Heart right ventricle (tissue), 16 donors: ENCODE data around the gene OLR1. TPM values are rescaled to one million over a fixed set of nuclear protein-coding genes. Genes with fewer than 3 reads are reported as not detected.
"Not testable (repeated sequence)": the region's sequence is repeated elsewhere in the genome, so short reads cannot be mapped to it uniquely, and the experiment has no call there.

ENCODE experiments used
- ATAC-seq, 8 donors: fragments of 200-7000 bp; cut with Tn5 transposase; one replicate each; pipeline ENCODE4 v1.9.1; 2020; ENCODE audit warnings: mild to moderate bottlenecking in 8 of 8, moderate library complexity in 8 of 8, moderate number of reproducible peaks in 1 of 8
- DNase-seq, 2 donors: peaks; one replicate each; pipeline ENCODE4 v3.0.0-alpha.2; 2020
- H3K27ac ChIP-seq, 10 donors: fragments of 200-600 bp; sonication (generic) in 2 of 10; one replicate each; pipeline versions ENCODE4 v1.5.0 to v1.8.0; 2020 to 2022; ENCODE audit warnings: mild to moderate bottlenecking in 3 of 10
- H3K27me3 ChIP-seq, 7 donors: fragments of 200-600 bp; one replicate each; pipeline ENCODE4 v1.8.0; 2021 to 2022; ENCODE audit warnings: mild to moderate bottlenecking in 2 of 7
- H3K36me3 ChIP-seq, 9 donors: fragments of 200-600 bp; sonication (generic) in 1 of 9; one replicate each; pipeline versions ENCODE4 v1.5.0 to v1.8.0; 2020 to 2022; ENCODE audit warnings: mild to moderate bottlenecking in 2 of 9
- H3K4me1 ChIP-seq, 9 donors: fragments of 200-600 bp; sonication (generic) in 1 of 9; one replicate each; pipeline versions ENCODE4 v1.5.0 to v1.8.0; 2020 to 2022; ENCODE audit warnings: mild to moderate bottlenecking in 4 of 9
- H3K4me3 ChIP-seq, 10 donors: fragments of 200-600 bp; sonication (generic) in 2 of 10; one replicate each; pipeline versions ENCODE4 v1.5.0 to v1.8.0; 2020 to 2022; ENCODE audit warnings: mild to moderate bottlenecking in 7 of 10, moderate library complexity in 2 of 10
- H3K9me3 ChIP-seq, 11 donors: fragments of 200-600 bp in 10 of 11; sonication (generic) in 2 of 11; one replicate each; pipeline versions ENCODE4 v1.5.0 to v1.8.0; 2013 to 2022; ENCODE audit warnings: mild to moderate bottlenecking in 2 of 11, control low read depth in 1 of 11, moderate library complexity in 1 of 11
- CTCF ChIP-seq, 9 donors: fragments of 200-600 bp; sonication (generic) in 2 of 9; IDR thresholded peaks; one replicate each; pipeline versions ENCODE4 v1.5.0 to v1.8.0; 2021 to 2022; ENCODE audit warnings: antibody characterized with exemption in 9 of 9, mild to moderate bottlenecking in 5 of 9, moderate library complexity in 1 of 9
- WGBS, 2 donors: extraction: QIAGEN DNeasy Blood & Tissue Kit; methylation state at CpG; one replicate each; pipeline ENCODE4 v1.1.7; 2013; ENCODE audit warnings: inconsistent platforms in 1 of 2; 5-methylcytosine and 5-hydroxymethylcytosine counted together
- intact Hi-C, 10 donors: fragments of 100-400 bp; cut with DNase I; formaldehyde crosslinking; loops; one replicate each; pipeline versions ENCODE4 v1.11.1 to v1.14.2; 2022
- long read RNA-seq, 3 donors: library from polyadenylated mRNA; unstranded; transcript quantifications; one replicate each; pipeline ENCODE4 v2.0.0, GENCODE V29; 2020 to 2021
- polyA plus RNA-seq, 2 donors: library from polyadenylated mRNA; stranded (reverse); fragments of 200-250 nt; gene quantifications; one replicate each; pipeline ENCODE4 v1.2.3, GENCODE V29; 2013
- total RNA-seq, 10 donors: library from RNA; stranded (reverse); fragmentation: NEBNext Ultra II Directional in 3 of 10; extraction: Animal tissue kit (Norgen Biotek cat#: 25700) in 3 of 10; gene quantifications; one replicate each; pipeline versions ENCODE4 v1.2.1 to v1.2.4, GENCODE V29; 2021 to 2023
- donor health status: Arrhythmogenic right ventricular cardiomyopathy.
- donor health status: ischemic (EF 13 %, LVEDD 7.1; RV severe dilation, severe dysfunction).
- donor health status: healthy with polysubstance abuse.
- donor health status: DM: no; HTN: yes; CAD: no.
- donor health status: DM: no; HTN: no; CAD: no.
- donor health status: ischemic (EF 25% LVEDD 6.9; RV normal size, moderate dysfunction).
- donor health status: ischemic (EF 25% LVEDD 5.7; RV mildly dilated, moderate dysfunction).
- donor health status: healthy.
- donor health status: DM: yes; HTN: yes; CAD: no.
- donor health status: Ischemic cardiomyopathy.
- donor health status: ischemic (EF 35%, LVEDD 5.7; RV mildly dilated, moderate dysfunction).
- donor health status: nonischemic (EF 11% LVEDD 7.7; RV severe dilation, severe dysfunction).
- donor health status: DM: yes; HTN: yes; CAD: no.
- donor health status: PGD.
- donor health status: ischemic (EF 29% LVEDD 5.4; RV normal size, mild dysfunction).
- donor health status: nonischemic (EF 23%, LVEDD 6.1; RV moderate dilation, normal function).

Gene OLR1
- total RNA-seq = 1 to 10 TPM in 2 of 10 donors, under 1 TPM in 7, not detected in 1; 0.26 to 2.2 (median 0.49) TPM
- polyA plus RNA-seq = under 1 TPM in 1 of 2 donors, not detected in 1; 0.07 TPM
- long read RNA-seq, donor 1 = 0 reads
- long read RNA-seq, donor 2 = 0 reads
- long read RNA-seq, donor 3 = 0 reads

- H3K27me3 ChIP-seq = peaks cover 0 to 10% (median 0%) of the 10 kb centered on the region in 7 donors
- DNase-seq = no peak
- H3K36me3 ChIP-seq = no peaks in the 10 kb centered on the region
- no peak within 1 kb of the TSS for H3K4me3 ChIP-seq
- no peaks in the 10 kb centered on the region for H3K9me3 ChIP-seq
- peaks cover 0 to 23% (median 0%) of the 10 kb centered on the region in 9 donors for H3K4me1 ChIP-seq
- intact Hi-C loops = no loop called here
- ATAC-seq = no peak
- H3K27ac ChIP-seq = no peak within 1 kb of the TSS
- TF ChIP-seq CTCF (IDR thresholded peaks at IDR 0.05) = no peak
- WGBS, 2 donors = 62 to 67% methylated on average over 7 of the region's 7 CpGs
Measured at GRCh38 chr12:10171973-10172728, at the start of gene OLR1. TSS of gene OLR1 (minus strand) at chr12:10172132. CDS start at chr12:10172077, 55 bp downstream.

- H3K27ac ChIP-seq = peak overlapping the region; percentile 31 to 100 (median 68)
- H3K36me3 ChIP-seq = peaks cover 0 to 87% (median 57%) of the 10 kb centered on the region in 9 donors
- WGBS, 2 donors = 21 to 22% methylated on average over 8 of the region's 8 CpGs
- peaks cover 5 to 62% (median 43%) of the 10 kb centered on the region in 9 donors for H3K4me1 ChIP-seq
- H3K4me3 ChIP-seq = peak overlapping the region in 1 of 10 donors; percentile 6
- ATAC-seq (peak; percentile 86 to 96 (median 94)), DNase-seq (peak; percentile 67 to 83)
- TF ChIP-seq CTCF (IDR thresholded peaks at IDR 0.05) = no peak
- H3K27me3 ChIP-seq = no peaks in the 10 kb centered on the region
- intact Hi-C loops = loop anchor here in 2 of 10 donors (10.0 kb wide), 2 partner anchors 144 to 504 kb away; partner anchors contain the start of gene YBX3 (in 1 of the 2)
- no peaks in the 10 kb centered on the region for H3K9me3 ChIP-seq
Measured at GRCh38 chr12:10220398-10221077, 48.6 kb upstream of the OLR1 start.

- H3K4me3 ChIP-seq = no peak overlapping the region
- H3K4me1 ChIP-seq = peaks cover 5 to 70% (median 52%) of the 10 kb centered on the region in 9 donors
- DNase-seq (no peak), ATAC-seq (no peak)
- 86 to 89% methylated on average over 6 of the region's 6 CpGs for WGBS, 2 donors
- peaks cover 0 to 73% (median 46%) of the 10 kb centered on the region in 9 donors for H3K36me3 ChIP-seq
- no peaks in the 10 kb centered on the region for H3K27me3 ChIP-seq
- TF ChIP-seq CTCF (IDR thresholded peaks at IDR 0.05) = no peak
- H3K9me3 ChIP-seq = no peaks in the 10 kb centered on the region
- intact Hi-C loops = loop anchor here in 1 of 10 donors (10.0 kb wide), 1 partner anchor 507 kb away; the partner anchor contains the start of gene YBX3
- H3K27ac ChIP-seq = peak overlapping the region in 7 of 10 donors; percentile 18 to 100 (median 37)
Measured at GRCh38 chr12:10218021-10218420, 46.1 kb upstream of the OLR1 start.

- Histone ChIP-seq H3K4me1 (peaks cover 5 to 68% (median 50%) of the 10 kb centered on the region in 9 donors), H3K36me3 (peaks cover 0 to 52% (median 26%) of the 10 kb centered on the region in 9 donors), H3K27ac (peak overlapping the region; percentile 27 to 100 (median 99)), H3K4me3 (peak overlapping the region in 8 of 10 donors; percentile 80 to 93 (median 83))
- not testable (repeated sequence) for H3K9me3 ChIP-seq, DNase-seq, ATAC-seq, H3K27me3 ChIP-seq
- 89 to 90% methylated on average over 13 of the region's 13 CpGs for WGBS, 2 donors
- intact Hi-C loops = loop anchor here in 1 of 10 donors (10.0 kb wide), 1 partner anchor 509 kb away; the partner anchor contains the start of gene YBX3
Measured at GRCh38 chr12:10215946-10216345, 44.0 kb upstream of the OLR1 start.
